Activated CD8-positive, alpha-beta memory T cell treated with anti-CD3 and anti-CD28 coated beads for 4 hours (primary cell): Measurements from ENCODE around the gene UBE2E2.
"Not testable (repeated sequence)": the region's sequence is repeated elsewhere in the genome, so short reads cannot be mapped to it uniquely, and the experiment has no call there.

ENCODE experiments used
- DNase-seq, 2 donors: peaks; one replicate each; pipeline ENCODE4 v3.0.0-alpha.2; 2020; ENCODE audit warnings: low read depth in 2 of 2

Gene UBE2E2

DNA sequence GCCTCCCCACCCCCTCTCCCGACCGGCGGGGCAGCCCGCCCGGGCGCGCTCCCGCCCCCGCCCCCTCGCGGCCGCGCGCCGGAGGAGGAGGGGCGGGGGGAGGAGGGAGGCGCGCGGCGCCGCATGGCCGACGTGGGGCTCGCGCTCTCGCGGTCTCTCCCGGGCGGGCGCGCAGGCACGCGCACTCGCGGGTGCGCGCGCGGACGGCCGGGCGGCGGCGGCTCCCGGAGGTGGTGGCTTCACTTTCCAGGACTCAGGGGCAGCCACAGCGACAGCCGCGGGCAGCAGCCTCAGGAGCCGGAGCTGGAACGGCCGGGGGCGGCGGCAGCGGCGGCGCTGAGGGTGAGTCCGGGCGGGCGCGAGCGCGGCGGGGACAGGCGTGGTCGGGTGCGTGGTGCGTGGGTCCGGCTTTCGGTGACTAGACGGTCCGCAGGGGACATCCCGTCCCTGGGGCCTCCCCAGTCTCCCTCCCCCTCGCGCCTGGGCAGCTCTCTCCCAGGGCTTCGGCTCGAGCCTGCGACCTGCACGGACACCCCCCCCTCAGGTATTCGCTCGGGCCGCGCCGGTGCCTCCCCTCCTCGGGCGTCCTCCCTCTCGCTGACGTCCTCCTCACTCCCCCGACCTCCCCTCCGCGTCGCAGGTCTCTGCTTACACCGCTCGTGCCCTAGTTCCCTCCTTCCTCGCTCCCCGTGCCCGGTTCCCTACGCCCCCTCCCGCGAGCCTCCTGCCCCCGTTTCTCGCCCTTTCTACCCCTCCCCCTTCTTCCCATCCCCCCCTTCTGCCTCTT is at the start of gene UBE2E2:
TSS of gene UBE2E2 (plus strand) at position 407 of the 787 bp plus-strand sequence.
- DNase-seq, result peak; percentile 28 to 39

DNA sequence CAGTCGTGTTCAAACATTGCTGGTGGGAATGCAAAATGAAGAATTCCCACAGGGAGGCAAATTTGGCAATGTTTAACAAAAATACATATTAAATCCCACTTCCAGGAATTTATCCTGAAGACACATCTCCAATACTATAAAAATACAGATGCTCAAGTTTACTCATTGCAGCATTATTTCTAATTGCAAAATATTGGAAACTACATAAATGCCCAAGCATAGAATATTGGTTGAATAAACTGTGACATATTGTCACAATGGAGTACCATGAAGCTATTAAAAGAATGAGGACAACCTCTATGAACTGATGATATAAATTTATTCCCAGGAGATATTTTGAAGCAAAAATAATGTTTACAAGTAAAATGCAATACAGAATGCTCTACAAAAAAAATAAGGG is 49.7 kb upstream of the UBE2E2 start:
- no peak for DNase-seq

DNA sequence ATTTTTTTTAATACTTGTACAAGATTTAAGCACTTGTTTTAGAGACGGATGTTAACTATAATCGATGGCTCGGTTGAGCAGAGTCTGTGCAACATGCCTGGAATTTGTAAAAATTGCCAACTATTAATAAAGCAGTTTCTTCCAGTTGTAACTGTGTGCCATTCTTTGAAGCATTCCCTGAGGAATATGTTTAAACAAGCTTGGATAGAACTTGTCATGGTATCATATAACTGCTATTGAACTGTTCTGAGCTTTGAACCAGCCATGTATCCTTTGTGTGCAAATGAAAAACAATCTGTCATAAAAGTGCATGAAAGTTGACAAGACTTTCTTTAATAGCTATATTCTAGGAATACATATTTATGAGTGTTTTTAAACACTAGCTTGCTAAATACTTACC is 45.8 kb upstream of the UBE2E2 start:
- DNase-seq, result no peak

DNA sequence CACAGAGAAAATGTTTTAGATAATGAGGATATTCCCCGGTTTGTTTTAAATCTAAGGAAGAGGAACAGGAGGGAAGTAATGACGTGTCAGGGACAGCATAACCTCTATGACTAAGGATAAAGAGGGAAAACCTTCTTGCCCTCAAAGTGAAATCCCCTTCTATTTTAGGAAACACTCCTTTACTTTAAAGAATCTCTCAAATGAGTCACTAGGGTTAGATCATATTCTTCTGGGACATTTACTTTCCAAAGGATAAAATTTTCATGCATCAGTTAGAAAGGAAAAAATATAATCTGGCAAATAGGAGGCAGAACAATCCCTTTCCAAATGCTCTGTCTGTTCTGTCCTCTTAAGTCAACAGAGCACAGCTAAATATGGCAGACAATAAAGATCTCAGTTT is 43.2 kb upstream of the UBE2E2 start:
- DNase-seq, result no peak

DNA sequence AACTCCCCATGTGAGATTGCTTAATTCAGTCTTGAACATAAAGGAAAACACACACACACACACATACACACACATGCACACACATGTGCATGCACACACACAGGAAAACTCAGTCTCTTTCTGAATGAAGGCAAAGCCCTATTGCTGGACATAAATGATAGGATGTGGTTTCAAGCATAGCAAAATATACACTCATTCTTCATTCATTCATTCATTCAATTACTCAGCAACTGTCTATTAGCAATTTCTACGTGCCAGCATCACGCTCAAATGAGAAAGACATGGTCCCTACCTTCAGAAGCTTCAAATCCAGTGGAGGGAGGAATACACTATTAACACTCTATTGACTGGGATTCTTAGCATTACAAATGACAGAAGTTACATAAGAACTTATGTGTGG is 41.8 kb upstream of the UBE2E2 start:
- DNase-seq, result no peak

DNA sequence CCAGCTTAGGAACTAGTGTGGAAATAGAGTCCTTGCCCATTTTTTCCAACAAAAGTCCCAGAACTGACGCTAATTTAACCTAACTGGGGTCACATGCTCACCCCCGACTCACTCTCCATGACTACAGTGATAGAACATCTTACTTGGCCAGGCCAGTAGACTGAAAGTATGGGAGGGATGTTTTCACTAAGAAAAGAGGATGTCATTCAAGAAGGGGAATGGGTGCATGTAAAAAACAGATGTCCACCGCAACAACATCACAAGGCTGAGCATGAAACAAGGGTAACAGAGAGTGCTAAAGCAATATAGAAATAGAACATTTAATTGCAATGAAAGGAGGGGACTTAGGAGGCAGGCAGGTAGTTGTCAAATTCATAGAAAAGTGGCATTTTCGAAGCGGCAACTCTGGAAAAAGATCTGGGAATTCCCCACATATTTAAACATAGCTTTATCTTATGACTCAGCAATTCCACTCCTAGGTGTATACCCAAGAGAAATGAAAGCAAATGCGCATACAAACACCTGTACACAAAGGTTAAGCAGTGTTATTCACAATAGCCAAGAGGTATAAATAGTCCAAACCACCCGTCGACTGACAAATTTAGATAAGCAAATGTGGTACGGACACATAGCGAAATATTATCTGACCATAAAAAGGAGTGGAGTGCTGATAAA is 41.1 kb upstream of the UBE2E2 start:
- no peak for DNase-seq

DNA sequence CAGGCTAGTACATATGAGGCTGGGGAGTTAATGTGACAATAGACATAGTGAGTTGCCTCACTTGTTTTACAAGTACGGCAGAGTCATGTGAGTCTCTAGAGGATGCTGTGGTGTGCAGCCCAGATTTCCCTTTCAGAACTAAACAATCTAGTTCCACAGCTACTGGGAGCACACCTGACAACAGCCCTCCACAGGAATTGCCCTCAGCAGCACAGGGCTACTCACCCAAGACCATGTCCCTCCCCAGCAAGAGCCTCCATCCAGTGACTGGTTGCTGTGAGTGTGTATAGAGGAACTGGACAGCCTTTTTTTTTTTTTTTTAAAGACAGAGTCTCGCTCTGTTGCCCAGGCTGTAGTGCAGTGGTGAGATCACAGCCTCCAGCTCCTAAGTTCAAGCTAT is 40.2 kb upstream of the UBE2E2 start:
- no peak for DNase-seq

DNA sequence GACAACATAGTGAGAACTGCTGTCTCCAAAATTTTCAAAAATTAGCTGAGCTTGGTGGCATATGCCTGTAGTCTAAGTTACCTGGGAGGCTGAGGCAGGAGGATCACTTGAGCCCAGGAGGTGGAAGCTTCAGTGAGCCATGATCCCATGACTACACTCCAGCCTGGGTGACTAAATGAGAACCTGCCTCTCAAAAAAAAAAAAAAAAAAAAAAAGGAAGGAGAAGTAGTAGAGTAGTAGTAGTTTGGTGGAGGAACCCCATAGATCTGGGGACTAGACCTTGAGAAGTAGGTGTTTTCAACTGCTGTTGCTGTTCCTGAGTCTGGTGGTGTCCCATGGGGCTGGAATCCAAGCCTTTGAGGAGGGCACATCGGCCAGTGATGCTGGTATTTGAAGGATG is 38.4 kb upstream of the UBE2E2 start:
- DNase-seq, result no peak

DNA sequence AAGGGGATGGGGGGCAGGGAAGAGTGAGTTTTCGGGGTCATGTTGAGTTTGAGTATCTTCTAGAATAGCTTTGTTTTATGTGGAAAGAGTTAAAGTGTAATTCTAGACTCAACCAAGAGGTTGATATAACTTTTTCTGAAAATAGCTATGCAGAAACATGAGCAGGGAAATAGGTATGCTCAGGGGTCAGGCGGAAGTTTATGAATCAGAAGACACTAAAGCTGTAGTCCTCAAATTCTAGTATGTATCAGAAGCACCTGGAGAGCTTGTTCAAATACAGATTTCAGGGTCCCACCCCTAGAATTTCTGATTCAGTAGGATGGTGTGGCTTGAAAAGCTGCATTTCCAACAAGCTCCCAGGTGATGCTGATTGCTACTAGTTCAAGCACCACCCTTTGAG is 37.6 kb upstream of the UBE2E2 start:
- DNase-seq, result no peak

DNA sequence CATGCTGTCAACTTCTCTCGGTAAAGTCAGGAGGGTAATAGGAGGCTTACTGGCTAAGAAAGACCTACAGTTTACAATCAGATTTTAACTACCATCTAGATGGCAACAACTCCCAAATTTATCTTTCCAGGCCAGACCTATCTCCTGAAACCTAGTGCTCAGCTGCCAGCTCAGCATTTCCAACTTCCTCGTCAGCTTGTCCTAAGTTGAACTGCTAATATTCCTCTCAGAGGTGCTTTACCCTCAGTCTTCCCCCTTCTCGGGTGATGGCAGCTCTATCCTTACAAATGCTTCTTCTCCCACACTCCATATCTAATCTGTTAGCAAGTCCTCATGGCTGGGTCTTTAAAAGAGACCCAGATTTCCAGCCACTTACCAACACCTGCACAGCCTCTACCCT is 36.9 kb upstream of the UBE2E2 start:
- DNase-seq, result no peak

DNA sequence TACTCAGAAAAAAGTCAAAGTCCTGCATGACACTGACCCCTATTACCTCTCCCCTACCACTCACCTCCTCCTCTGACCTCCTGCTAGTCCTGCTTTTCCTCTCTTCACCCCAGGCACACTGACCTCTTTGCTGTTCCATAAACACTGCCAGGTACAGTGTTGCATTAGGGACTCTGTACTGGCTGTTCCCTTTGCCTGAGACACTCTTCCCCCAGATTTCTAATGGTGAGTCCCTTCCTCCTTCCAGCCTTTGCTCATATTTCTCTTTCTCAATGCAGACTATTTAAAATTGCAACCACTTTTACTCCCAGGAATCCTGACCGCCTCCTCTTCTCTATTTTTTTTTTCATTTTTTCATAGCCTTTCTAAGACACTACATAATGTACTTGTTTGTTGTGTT is 36.3 kb upstream of the UBE2E2 start:
- DNase-seq, result no peak

DNA sequence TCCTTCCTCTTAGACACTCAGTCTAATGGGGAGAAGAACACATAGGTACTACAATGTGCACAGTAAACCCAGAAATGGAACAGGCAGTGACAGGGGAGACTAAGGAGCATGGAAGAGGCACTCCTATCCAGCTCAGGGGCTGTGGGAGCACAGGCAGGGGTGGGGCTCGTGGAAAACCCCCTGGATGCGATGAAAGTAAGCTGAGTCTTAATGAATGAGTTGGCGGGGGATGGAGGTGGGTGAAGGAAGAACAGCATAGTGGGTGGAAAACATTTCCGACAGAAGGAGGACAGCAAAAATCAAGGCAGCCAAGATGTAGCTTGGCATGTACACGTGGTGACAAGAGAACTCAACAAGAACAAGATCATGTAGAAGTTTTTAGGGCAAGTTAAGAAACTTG is 33.6 kb upstream of the UBE2E2 start:
- no peak for DNase-seq

DNA sequence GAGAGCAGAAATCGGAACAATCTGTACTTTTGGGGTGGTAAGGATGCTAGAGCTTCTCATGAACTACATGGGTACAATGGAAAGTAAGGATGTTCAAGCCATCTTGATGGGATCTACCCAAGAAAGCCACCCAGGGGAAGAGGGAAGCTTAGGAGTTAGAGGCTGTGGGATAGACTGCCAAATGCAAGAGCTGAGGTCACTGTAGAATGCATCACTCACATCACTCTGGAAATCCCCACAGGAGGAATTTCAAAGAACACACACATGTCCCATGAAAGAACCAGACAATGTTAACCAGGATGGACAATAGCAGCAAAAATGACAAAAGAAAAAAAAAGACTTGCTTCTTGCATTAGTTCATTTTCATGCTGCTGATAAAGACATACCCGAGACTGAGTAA is 32.8 kb upstream of the UBE2E2 start:
- no peak for DNase-seq

DNA sequence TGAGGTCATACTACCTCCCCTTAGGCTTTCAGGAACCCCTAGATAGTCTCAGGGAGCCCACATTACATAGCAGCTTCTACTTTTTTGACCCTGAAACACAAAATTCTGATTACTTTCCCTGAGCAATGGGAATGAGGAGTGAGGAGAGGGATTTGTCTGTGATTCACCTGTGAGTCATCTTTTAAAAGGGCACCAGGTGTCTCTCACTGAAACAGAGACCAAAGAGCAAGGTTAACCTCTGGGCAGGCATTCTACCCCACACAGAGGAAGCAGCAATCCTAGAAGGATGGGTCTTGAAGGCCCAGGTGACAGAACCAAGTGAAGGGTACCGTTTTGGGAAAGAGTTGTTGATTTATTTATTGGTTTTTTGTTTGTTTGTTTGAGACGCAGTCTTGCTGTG is 31.1 kb upstream of the UBE2E2 start:
- DNase-seq, result no peak

DNA sequence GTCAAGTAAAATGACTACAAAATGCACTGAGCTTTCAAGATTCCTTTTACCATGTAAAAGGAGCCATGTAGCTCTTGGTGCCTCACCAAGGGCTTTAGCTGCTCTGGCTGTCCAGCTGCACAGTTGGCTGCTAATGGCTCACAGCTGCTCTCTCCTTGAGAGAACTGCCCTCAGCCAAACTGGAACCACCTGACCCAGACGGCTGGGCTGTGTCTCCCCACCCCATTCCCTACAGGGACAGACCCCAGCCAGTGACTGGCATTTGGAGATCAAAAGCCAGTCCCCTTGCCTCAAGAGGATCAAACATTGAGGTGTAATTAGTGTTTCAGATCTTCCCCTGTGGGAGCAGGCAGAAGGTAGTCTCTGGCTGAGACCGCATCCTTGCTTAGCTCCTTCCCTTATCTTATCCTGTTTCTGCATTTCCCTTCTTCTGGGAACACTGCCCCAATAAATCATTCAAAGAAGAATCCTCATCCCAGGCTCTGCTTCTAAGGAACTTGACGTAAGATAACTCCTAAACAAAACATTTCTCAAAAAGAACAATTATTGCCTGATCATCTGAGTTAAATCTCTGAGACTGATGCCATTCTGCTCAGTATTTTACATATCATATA is 28.6 kb upstream of the UBE2E2 start:
- DNase-seq, result no peak

DNA sequence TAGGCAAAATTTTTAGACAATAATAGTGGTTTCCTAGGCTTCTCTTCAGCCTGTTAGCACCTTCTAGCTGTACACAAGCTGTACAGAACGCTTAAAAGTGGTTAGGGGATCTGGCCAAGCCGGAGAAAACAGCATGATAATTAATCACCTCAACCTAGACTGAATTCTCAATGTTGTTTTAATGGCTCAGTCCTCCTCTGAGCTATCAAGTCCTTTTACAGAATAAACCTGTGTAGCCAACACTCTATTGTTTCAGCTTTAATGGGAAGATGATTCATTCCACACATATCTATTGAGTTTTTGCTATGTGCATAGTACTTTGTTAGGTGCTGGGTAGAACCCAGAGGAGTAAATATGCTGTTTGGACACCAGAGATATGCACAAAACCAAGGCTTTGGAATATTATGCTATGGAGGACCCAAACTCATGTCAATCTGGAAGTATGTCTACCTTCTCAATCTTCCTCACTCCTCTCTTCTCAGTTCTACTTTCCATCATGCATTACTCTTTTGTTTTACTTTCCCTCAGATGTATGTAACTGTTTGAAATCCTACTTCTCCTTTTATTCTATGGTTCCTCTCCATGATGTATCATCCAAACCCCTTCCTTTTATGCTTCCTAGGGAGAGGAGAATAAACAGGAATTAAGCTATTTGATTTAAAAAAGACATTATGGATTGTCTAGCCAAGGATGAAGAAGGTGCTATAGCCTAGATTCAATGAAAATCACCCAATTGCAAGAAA is 27.6 kb upstream of the UBE2E2 start:
- no peak for DNase-seq

DNA sequence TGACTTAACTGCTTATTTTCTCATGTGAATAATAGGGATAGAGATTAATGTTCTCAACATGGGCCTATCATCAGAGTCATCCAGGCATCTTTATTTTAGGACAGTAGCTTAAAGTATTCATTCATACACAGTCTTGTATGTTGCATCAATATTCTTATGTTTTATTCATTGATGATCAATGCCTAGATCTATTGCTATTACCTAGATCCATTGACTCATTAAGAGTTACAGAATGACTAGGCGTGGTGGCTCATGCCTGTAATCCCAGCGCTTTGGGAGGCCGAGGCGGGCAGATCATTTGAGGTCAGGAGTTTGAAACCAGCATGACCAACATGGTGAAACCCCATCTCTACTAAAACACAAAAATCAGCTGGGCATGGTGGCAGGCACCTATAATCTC is 26.3 kb upstream of the UBE2E2 start:
- not testable (repeated sequence) for DNase-seq

DNA sequence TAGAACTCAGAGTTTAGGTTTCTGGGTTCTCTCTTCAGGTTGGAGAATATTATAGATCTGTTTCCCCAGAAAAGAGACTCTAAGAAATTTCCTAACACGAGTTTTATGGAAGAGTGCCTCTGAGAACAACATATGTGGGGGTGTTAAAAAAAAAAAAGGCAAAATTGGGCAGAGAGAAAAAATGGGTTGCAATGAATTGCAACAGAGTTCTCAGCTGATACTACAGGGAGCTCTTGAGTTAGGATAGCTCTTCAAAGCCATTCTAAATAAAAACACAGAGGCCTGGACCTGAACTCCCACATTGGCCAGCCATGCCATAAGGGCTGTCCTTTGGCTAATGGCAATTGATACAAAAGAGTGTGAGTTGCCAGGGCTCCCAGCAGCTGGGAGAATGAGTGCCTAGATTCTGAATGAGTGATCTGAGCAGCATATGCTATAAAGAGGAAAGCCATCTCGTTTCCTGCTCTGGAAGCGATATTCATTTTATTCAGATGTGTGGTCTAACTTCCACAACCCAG is 20.1 kb upstream of the UBE2E2 start:
- no peak for DNase-seq

DNA sequence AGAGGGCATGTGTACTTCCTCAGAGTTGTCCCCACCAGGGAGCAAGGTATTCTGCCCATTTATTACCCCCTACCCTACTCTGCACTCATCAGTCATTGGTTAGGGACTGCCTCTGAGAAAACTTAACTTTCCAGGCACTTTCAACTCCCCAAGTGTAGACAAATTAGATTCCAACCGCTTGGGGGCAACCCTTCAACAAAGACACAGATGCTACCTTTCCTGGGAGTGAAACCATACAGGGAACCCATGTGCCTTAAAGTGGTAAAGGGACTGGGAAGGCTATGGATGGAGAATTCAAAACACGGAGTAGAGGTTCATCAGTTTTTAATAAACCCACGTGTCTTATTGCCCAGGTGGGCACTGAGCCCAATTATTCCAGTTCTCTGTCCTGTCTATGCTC is 19.4 kb upstream of the UBE2E2 start:
- no peak for DNase-seq

DNA sequence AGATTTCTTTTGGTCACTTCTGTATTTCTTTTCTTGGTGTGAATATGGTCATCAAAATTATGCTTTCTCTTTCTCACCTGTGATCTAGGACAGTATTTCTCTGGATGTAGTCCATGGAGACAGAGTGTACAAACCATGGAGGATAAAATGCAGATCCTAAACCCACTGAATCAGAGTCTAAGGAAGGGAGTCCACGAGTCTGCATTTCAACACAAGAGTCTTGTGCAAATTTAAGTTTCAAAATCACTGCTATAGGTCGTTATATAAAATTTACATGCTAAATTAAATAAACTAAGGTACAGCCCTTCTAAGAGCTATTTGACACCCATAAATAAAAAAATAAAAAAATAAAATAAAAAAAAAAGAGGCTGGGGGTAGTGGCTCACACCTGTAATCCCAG is 17.3 kb upstream of the UBE2E2 start:
- no peak for DNase-seq

DNA sequence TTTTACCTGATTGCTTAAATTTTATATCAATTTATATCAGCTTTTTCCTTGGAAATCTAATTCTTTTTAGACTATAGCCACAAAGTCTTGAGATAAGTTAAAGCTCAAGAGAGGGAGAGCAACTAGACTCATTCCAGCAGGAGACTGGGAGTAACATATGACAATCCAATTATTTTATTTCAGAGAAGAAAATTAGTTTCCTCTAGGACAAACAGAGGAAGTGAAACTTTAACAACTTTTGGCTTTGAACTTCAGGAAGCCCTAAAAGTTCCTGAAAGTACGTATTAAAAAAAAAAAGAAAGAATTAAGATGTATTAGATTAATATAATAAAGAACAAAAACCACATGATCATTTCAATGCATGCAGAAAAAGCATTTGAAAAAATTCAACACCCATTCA is 13.9 kb upstream of the UBE2E2 start:
- no peak for DNase-seq

DNA sequence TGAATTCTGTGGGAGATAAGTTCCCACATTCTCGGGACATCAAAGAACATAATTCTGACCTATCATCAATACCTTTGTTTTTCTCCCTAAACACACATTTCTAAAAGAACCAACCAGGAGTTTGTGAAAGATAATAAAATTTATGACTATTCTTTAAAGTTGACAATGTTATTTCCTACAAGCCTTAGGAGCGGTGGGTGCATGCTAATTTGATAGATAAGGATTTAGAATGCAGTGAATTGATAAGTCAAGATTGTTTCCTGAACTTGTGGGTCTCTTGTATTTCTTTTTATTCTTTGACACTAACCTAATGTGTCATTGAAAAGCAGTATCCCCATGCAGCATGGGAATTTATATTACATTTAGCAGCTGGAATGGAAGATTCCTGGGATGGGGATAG is 10.3 kb upstream of the UBE2E2 start:
- DNase-seq, result no peak
